Panc1 (cell line): Measurements from ENCODE around the gene MYBBP1A.

ENCODE experiments used
- TF ChIP-seq, protein P1 (sequence below): fragments of 450-650 bp; IDR thresholded peaks from 2 replicates; pipeline ENCODE4 v1.5.1; 2017; ENCODE audit warnings: mild to moderate bottlenecking
- TF ChIP-seq, protein P2 (sequence below), 2 experiments: IDR thresholded peaks; 2 replicates each; pipeline ENCODE4 v1.6.1; 2011 to 2012; ENCODE audit warnings: low read depth in 2 of 2, control low read depth in 1 of 2, low read length in 1 of 2, mild to moderate bottlenecking in 1 of 2, moderate library complexity in 1 of 2; ENCODE audit not compliant: insufficient read depth in 1 of 2

GRCh38 chr17:4551141-4551540 lies 4.0 kb downstream of the MYBBP1A start:
- TF ChIP-seq, protein P1, sequence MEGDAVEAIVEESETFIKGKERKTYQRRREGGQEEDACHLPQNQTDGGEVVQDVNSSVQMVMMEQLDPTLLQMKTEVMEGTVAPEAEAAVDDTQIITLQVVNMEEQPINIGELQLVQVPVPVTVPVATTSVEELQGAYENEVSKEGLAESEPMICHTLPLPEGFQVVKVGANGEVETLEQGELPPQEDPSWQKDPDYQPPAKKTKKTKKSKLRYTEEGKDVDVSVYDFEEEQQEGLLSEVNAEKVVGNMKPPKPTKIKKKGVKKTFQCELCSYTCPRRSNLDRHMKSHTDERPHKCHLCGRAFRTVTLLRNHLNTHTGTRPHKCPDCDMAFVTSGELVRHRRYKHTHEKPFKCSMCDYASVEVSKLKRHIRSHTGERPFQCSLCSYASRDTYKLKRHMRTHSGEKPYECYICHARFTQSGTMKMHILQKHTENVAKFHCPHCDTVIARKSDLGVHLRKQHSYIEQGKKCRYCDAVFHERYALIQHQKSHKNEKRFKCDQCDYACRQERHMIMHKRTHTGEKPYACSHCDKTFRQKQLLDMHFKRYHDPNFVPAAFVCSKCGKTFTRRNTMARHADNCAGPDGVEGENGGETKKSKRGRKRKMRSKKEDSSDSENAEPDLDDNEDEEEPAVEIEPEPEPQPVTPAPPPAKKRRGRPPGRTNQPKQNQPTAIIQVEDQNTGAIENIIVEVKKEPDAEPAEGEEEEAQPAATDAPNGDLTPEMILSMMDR, result no peak
- TF ChIP-seq, protein P2, sequence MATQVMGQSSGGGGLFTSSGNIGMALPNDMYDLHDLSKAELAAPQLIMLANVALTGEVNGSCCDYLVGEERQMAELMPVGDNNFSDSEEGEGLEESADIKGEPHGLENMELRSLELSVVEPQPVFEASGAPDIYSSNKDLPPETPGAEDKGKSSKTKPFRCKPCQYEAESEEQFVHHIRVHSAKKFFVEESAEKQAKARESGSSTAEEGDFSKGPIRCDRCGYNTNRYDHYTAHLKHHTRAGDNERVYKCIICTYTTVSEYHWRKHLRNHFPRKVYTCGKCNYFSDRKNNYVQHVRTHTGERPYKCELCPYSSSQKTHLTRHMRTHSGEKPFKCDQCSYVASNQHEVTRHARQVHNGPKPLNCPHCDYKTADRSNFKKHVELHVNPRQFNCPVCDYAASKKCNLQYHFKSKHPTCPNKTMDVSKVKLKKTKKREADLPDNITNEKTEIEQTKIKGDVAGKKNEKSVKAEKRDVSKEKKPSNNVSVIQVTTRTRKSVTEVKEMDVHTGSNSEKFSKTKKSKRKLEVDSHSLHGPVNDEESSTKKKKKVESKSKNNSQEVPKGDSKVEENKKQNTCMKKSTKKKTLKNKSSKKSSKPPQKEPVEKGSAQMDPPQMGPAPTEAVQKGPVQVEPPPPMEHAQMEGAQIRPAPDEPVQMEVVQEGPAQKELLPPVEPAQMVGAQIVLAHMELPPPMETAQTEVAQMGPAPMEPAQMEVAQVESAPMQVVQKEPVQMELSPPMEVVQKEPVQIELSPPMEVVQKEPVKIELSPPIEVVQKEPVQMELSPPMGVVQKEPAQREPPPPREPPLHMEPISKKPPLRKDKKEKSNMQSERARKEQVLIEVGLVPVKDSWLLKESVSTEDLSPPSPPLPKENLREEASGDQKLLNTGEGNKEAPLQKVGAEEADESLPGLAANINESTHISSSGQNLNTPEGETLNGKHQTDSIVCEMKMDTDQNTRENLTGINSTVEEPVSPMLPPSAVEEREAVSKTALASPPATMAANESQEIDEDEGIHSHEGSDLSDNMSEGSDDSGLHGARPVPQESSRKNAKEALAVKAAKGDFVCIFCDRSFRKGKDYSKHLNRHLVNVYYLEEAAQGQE (IDR thresholded peaks at IDR 0.05; ENCODE audit: insufficient read depth in 1 of 2, low read depth in 2 of 2, low read length in 1 of 2), result no peak
